MM.1S (cell line): ENCODE data around the gene CEP70.

ENCODE experiments used
- EZH2 ChIP-seq: fragments of 300-600 bp; sonication (generic); optimal IDR thresholded peaks from 2 replicates; pipeline ENCODE3; 2017; ENCODE audit warnings: low read depth, mild to moderate bottlenecking, antibody characterized with exemption, low read length, mixed read lengths
- EZH2phosphoT487 ChIP-seq: fragments of 300-600 bp; sonication (generic); IDR thresholded peaks from 2 replicates; pipeline ENCODE4 v1.6.1; 2018; ENCODE audit warnings: antibody characterized with exemption, low read length
- TF ChIP-seq, protein P1 (sequence below): fragments of 300-600 bp; sonication (generic); IDR thresholded peaks from 2 replicates; pipeline ENCODE4 v1.5.1; 2016; ENCODE audit warnings: antibody characterized with exemption, low read length, mixed read lengths

DNA sequence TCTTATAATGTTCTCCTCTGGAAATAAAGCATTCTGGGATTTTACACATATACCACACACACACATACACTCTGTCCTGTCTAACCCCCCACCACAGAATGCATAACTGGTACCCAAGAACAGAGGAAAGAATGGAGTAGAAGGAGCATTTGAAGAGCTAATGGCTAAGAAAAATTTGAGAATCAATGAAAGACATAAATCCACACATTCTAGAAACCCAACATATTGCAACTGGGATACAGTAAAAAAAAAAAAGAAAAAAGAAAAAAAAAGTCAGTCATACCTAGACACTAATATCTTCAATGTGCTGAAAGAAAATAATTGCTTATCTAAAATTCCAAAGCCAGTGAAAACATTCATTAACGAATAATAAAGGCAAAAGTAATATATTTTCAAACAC lies 20.9 kb downstream of the CEP70 start:
- TF ChIP-seq, protein P1, sequence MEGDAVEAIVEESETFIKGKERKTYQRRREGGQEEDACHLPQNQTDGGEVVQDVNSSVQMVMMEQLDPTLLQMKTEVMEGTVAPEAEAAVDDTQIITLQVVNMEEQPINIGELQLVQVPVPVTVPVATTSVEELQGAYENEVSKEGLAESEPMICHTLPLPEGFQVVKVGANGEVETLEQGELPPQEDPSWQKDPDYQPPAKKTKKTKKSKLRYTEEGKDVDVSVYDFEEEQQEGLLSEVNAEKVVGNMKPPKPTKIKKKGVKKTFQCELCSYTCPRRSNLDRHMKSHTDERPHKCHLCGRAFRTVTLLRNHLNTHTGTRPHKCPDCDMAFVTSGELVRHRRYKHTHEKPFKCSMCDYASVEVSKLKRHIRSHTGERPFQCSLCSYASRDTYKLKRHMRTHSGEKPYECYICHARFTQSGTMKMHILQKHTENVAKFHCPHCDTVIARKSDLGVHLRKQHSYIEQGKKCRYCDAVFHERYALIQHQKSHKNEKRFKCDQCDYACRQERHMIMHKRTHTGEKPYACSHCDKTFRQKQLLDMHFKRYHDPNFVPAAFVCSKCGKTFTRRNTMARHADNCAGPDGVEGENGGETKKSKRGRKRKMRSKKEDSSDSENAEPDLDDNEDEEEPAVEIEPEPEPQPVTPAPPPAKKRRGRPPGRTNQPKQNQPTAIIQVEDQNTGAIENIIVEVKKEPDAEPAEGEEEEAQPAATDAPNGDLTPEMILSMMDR: no peak
- TF ChIP-seq EZH2phosphoT487: no peak
- no peak for TF ChIP-seq EZH2
